Measurements from ENCODE around the gene GOLT1A. TPM values are rescaled to one million over a fixed set of nuclear protein-coding genes. Genes with fewer than 3 reads are reported as not detected.

Gene GOLT1A, protein sequence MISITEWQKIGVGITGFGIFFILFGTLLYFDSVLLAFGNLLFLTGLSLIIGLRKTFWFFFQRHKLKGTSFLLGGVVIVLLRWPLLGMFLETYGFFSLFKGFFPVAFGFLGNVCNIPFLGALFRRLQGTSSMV
- total RNA-seq (2.1 TPM), polyA plus RNA-seq (9.1 TPM)

DNA sequence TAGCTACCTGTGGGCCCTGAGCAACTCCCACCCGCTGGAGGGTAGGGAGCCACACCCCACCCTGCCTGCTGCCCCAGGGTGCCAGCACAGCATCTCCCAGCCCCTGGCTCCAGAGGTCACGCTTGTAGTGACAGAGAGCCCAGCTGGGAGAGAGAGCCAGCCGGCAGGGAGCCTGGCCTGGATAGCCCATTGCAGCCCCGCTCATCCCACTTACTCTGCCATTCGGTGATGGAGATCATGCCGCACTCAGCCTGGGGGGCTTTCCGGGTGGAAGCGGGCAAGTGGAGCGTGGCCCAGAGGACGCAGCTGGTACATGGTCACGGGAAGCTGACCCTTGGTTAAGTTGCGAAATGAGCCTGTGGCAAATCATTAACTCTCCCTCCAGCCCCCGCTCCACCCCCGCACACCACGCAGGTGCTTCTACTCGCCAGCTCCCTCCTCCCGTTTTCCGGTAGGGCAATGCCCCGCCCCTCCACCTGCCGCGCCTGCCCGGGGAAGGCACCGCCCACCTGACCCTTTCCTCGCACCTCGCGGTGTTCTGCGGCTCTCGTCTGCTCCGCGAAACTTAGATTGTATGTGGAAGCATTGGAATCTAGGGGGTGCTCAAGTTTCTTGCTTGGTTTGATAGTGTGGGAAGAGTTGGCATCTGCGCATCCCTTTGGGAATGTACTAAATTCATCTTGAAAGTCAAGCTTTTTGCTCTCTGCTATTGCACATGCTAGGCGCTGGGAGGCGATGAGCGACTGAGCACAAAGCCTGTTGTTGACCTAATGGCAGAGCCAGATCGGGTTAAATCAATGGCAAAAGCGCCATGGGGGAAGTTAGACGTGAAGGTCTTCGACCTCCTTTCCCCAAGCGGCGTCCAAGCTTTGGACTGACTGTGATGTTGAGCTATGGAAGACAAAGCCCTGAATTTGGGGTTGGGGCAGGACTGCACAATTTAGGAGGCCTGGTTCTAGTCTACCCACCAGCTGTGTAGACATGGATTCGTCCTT, at the start of gene GOLT1A:
TSS of gene GOLT1A (minus strand) at position 321 of the 995 bp plus-strand sequence. CDS start at position 239, 82 bp downstream.
- H3K4me3 ChIP-seq (ENCODE audit: low read depth, low read length), result no peak within 1 kb of the TSS
- WGBS, result 13% methylated on average over 41 of the region's 41 CpGs
- H3K4me1 ChIP-seq (ENCODE audit: insufficient read depth), result no peaks in the 10 kb centered on the region
- no peaks in the 10 kb centered on the region for H3K36me3 ChIP-seq (ENCODE audit: insufficient read depth)
- H3K27ac ChIP-seq (ENCODE audit: low read depth), result no peak within 1 kb of the TSS
- DNase-seq (ENCODE audit: extremely low spot score), result peak; percentile 48

DNA sequence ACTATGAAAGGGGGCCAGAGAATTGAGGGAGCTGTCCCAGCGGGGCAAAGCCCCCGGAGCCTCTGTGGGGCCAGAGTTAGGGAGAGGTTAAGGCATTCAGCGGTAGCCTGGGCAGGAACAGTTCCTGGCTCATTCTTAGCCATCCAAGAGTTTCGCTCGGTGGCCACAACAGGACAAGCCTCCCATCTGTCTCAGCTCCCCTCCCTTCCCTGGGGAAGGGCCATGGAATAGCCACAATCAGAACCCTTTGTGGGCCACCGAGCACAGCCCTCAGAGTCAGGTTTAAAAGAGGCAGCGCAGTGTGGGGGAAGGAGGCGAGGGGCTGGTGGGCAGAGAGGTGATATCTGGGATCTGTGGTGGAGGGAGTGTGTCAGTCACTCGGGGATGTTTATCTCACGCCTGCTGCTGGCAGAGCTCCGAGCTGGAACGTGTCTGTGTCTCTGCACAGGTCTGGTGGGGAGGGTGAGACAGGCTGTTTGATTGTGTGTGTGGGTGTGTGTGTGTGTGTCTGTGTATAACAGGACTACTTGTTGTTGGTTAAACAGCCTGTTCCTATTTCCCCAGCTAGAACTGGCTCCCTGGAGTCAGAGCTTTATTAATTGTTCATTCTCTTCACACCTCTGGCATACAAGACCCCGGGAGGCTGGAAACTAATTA, 49.6 kb upstream of the GOLT1A start:
- no peaks in the 10 kb centered on the region for H3K36me3 ChIP-seq (ENCODE audit: insufficient read depth)
- WGBS, result 48% methylated on average over 13 of the region's 13 CpGs
- H3K27ac ChIP-seq (ENCODE audit: low read depth), result no peak overlapping the region
- DNase-seq (ENCODE audit: extremely low spot score), result no peak
- H3K4me1 ChIP-seq (ENCODE audit: insufficient read depth), result peaks cover 4% of the 10 kb centered on the region
- no peak overlapping the region for H3K4me3 ChIP-seq (ENCODE audit: low read depth, low read length)

DNA sequence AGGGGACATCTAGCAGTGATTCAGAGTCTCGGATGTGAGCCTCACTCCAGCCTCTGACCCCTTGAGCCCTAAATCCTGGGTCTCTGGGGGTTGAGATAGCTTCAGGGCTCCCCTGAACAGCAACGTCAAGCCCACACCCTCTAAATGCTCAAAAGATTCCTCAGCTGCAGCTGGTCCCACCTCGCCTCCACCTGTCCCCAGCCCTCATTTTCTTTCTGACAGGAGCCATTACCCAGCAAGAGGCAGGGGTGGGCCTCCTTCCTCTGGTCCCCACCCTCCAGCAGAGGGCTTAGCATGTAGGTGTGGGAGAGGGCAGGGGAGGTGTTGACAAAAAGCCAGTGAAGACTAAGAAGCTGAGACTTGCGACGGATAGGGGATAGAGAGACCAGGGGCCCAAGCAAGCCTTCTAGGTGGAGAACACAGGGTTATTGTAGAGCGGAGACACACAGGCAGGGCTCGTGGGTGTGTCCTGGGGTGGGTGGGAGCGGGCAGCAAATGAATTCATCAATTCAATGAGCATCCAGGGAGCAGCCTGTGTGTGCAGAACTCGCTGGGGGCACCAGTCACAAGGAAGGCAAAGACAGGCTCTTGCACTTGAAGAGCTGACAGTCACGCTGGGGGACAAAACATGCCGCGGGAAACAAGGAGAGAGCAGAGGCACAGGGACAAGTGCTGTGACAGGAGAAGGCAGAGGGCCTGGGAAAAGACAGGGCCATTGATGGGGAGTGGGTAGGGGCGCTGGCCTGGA, 48.9 kb upstream of the GOLT1A start:
- WGBS, result 89% methylated on average over 13 of the region's 13 CpGs
- Histone ChIP-seq H3K36me3 (ENCODE audit: insufficient read depth) (no peaks in the 10 kb centered on the region), H3K4me1 (ENCODE audit: insufficient read depth) (peaks cover 4% of the 10 kb centered on the region), H3K27ac (ENCODE audit: low read depth) (no peak overlapping the region), H3K4me3 (ENCODE audit: low read depth, low read length) (no peak overlapping the region)
- DNase-seq (ENCODE audit: extremely low spot score), result no peak

DNA sequence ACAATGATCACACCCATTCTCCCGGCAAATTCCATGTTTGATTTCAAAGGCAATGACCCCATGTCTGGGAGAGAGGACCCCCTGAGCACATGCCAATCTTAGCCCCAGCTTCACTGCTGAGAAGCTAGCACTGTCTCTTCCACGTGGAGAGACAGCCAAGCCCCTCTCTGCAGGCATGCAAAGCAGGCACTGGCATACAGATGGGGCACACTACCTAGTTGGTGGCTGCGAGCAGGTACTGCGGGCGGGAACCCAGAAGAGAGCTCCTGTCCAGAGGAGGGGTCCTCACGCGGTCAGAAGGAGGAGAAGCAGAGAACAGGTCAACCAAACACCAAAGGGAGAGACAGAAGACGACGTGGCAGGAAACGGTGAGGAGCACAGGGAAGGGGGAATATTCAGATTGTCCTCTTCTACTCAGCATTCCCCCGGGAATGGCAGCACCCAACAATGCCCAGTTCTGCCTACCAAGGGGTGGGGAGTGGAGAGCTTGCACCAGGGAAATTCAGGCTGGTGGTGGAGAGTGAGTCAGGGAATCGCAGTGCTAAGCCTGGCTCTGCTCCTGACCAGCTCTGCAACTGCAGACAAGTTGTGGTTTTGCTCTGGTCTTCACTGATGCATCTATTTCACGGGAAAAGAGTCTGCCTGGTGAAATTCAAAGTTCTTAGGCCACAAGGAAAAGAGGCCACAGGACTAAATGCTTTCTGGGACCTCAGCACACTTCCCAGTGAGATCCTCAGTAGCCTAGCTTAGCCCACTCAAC, 48.1 kb upstream of the GOLT1A start:
- WGBS, result 88% methylated on average over 13 of the region's 13 CpGs
- H3K36me3 ChIP-seq (ENCODE audit: insufficient read depth), result no peaks in the 10 kb centered on the region
- no peak overlapping the region for H3K27ac ChIP-seq (ENCODE audit: low read depth)
- H3K4me1 ChIP-seq (ENCODE audit: insufficient read depth), result peaks cover 4% of the 10 kb centered on the region
- H3K4me3 ChIP-seq (ENCODE audit: low read depth, low read length), result no peak overlapping the region
- DNase-seq (ENCODE audit: extremely low spot score), result no peak

DNA sequence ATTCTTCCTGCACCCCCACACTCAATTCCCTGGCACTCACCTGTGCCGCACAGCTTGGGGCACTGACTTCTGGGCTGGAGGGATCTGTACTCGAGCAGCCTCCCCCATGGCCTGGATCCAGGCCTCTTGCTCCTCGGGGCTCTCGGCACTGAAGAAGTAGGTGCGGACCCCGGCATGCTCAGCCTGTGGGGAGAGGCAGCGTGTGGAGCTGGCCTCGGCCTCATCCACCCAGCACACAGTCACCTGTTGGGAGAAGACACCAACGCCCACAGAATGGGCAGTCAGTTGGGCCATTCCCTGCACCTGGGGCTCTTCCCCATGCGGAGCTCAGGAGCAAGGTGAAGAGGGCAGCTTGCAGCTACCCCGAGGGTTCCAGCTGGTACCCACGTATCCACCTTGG, 47.5 kb upstream of the GOLT1A start:
- Histone ChIP-seq H3K4me3 (ENCODE audit: low read depth, low read length) (no peak overlapping the region), H3K27ac (ENCODE audit: low read depth) (no peak overlapping the region), H3K36me3 (ENCODE audit: insufficient read depth) (no peaks in the 10 kb centered on the region), H3K4me1 (ENCODE audit: insufficient read depth) (peaks cover 4% of the 10 kb centered on the region)
- 94% methylated on average over 12 of the region's 12 CpGs for WGBS
- DNase-seq (ENCODE audit: extremely low spot score), result no peak

DNA sequence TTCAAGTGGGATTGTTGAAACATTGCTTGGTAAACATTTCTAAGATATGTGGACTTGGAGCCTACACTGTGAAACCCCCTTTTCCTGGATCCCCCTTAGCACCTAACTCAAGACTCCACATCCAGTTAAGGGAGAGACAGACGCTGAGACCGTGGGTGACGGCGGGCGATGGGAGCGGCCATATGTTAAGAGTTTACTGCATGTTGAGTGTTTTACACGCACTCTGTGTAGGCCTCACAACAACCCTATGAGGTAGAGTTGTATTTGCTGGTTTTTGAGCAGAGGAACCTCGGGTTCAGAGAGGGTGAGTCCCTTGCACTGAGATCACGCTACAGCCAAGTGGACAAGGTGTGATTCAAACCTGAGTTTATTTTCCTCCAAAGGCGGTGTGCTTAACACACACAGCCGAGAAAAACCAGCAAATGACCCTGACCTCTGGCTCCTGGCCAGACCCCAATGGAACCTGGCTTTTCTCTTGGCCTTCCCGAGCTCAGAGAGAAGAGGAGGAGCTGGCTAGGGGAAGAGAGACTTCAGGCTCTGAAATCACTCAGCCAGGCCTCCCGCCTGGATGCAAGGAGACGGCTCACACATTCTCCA, 46.9 kb upstream of the GOLT1A start:
- Histone ChIP-seq H3K27ac (ENCODE audit: low read depth) (no peak overlapping the region), H3K4me3 (ENCODE audit: low read depth, low read length) (no peak overlapping the region), H3K36me3 (ENCODE audit: insufficient read depth) (no peaks in the 10 kb centered on the region), H3K4me1 (ENCODE audit: insufficient read depth) (peaks cover 2% of the 10 kb centered on the region)
- DNase-seq (ENCODE audit: extremely low spot score), result no peak
- WGBS, result 88% methylated on average over 14 of the region's 14 CpGs

DNA sequence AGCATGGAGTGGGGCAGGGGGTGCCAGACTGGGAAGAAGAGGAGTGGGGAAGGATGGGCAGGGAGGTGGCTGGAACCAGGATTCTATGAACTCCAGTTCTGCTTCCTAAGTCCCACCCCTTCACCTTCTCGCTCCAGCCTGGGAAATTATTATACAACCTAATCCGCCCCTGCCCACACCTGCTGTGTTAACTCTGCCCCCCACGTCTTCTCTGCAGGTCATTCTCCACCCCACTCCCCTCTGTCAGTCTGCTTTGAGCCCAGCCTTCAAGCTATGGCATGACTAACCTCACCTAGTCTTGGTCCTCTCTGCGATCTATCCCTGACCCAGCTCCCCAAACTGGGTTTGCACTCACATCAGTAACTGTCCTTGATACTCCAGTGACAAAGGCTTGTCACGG, 46.0 kb upstream of the GOLT1A start:
- no peak for DNase-seq (ENCODE audit: extremely low spot score)

DNA sequence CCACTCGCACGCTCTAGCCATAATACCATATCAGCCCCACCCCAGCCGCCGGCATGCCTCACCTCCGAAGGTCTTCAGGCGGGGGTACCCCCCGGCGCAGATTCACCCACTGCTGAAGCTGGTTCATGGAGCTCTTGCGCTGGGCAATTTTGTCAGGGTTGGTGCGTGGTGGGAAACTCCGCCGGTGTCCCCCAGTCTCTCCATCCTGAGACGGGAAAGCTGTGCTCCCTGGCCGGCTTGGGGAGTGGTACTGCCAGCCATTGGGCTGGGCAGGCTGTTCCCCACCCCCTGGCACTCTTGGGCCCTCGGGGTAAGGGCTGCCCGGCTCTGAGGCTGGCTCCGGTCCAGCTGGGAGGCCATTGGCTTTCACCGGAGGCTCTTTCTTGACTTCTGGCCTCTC, 45.4 kb upstream of the GOLT1A start:
- no peak for DNase-seq (ENCODE audit: extremely low spot score)
- Histone ChIP-seq H3K27ac (ENCODE audit: low read depth) (no peak overlapping the region), H3K36me3 (ENCODE audit: insufficient read depth) (no peaks in the 10 kb centered on the region), H3K4me1 (ENCODE audit: insufficient read depth) (no peaks in the 10 kb centered on the region), H3K4me3 (ENCODE audit: low read depth, low read length) (no peak overlapping the region)
- 91% methylated on average over 18 of the region's 18 CpGs for WGBS

More for the DNA sequence above, 46.0 kb upstream of the GOLT1A start:
- Histone ChIP-seq H3K4me3 (ENCODE audit: low read depth, low read length) (no peak overlapping the region), H3K27ac (ENCODE audit: low read depth) (no peak overlapping the region), H3K36me3 (ENCODE audit: insufficient read depth) (no peaks in the 10 kb centered on the region), H3K4me1 (ENCODE audit: insufficient read depth) (no peaks in the 10 kb centered on the region)
- 96% methylated on average over 5 of the region's 5 CpGs for WGBS

DNA sequence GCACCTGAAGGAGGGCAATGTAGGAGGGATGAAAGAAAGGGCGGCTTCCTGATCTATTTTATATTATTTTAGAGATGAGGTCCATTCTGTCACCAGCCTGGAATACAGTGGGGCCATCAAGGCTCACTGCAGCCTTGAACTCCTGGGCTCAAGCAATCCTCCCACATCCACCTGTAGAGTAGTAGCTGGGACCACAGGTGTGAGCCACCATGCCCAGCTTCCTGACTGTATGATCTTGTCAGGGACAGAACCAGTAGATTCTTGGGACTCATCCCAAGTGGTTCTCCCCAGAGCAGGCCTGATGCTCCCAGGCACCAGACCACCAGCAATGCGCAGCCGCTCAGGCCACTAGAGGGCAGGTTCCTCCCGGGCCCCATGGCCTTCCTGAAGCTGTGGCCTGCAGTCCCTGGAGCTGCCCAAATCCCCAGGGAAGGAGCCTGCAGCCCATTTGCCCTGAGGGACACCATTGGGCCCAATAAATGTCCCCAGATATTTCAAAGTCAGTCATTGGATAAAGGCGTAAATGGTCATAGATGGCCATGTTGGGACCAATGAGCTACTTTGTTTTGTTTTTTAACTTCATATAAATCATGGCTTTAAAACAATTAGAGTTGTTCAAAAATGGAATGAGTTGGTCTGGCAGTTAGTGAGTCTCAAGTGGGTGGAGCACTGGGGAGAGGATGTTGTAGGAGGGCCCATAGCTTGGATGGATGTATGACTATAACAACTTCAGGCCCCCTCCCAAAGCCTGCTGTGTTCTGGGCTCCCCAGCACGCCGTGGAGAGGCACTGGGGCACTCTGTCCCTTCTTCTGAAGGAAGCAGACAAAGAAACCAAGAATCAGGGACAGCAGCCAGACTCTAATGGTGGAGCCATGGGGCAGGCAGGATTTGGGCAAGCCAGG, 44.7 kb upstream of the GOLT1A start:
- Histone ChIP-seq H3K27ac (ENCODE audit: low read depth) (no peak overlapping the region), H3K4me3 (ENCODE audit: low read depth, low read length) (no peak overlapping the region), H3K4me1 (ENCODE audit: insufficient read depth) (no peaks in the 10 kb centered on the region), H3K36me3 (ENCODE audit: insufficient read depth) (no peaks in the 10 kb centered on the region)
- 62% methylated on average over 7 of the region's 7 CpGs for WGBS
- no peak for DNase-seq (ENCODE audit: extremely low spot score)

DNA sequence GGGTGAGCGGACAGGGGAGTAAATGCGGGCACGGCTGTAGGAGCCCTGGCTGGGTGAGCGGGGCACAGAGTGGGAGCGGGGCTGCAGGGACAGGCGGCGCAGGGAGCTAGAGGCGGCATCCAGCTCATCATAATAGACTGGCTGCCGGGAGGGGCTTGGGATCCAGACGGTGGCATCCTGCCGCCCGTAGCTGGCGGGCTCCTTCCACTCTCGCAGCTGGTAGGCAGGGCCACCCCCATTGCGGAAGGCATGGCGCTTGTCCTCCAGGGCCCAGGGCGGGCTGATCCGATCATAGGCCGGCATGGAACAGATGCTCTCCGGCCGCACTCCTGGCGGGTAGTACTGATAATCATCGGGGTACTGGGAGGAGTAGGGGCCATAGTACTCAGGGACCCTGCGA, 43.7 kb upstream of the GOLT1A start:
- Histone ChIP-seq H3K36me3 (ENCODE audit: insufficient read depth) (no peaks in the 10 kb centered on the region), H3K27ac (ENCODE audit: low read depth) (no peak overlapping the region), H3K4me1 (ENCODE audit: insufficient read depth) (no peaks in the 10 kb centered on the region), H3K4me3 (ENCODE audit: low read depth, low read length) (no peak overlapping the region)
- DNase-seq (ENCODE audit: extremely low spot score), result no peak
- WGBS, result 96% methylated on average over 24 of the region's 24 CpGs

DNA sequence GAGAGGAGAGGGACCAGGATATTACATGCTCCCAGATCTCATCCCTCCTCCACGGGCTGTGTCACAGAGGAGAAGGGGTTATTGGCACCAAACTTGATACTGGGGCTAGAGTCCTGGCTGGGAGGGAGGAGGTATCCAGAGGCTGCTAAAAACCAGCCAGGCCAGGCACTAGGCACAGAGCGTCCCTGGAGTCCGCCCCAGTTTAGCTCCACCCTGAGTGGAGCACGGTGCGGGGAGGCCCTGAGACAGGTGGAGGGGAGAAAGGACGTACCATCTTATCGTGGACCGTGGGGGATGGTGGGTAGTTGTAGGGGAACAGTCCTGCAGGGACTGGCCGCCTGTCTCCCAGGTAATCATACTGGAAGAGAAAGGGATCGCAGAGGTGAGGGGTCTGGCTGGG, 42.7 kb upstream of the GOLT1A start:
- 82% methylated on average over 10 of the region's 10 CpGs for WGBS
- H3K27ac ChIP-seq (ENCODE audit: low read depth), result no peak overlapping the region
- DNase-seq (ENCODE audit: extremely low spot score), result no peak
- no peak overlapping the region for H3K4me3 ChIP-seq (ENCODE audit: low read depth, low read length)
- H3K4me1 ChIP-seq (ENCODE audit: insufficient read depth), result no peaks in the 10 kb centered on the region
- H3K36me3 ChIP-seq (ENCODE audit: insufficient read depth), result no peaks in the 10 kb centered on the region

DNA sequence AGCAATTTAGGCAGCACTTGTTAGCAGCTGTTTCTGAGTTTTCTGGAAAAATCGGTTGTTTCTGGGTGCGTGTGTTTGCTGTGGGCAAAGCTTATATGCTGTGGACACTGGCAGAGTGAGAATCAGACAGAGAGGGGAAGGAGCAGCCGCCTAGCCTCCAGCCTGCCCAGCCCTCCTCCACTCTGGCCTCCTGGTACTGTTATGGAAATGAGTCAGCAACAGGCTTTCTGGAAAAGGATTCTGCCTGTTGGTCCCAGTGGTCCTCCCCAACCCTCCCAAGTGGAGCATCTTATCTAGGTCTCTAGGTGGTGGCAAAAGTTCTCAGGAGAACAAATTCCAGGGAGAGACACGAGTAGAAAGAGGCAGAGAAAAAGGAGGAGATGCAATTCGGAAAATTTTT, 42.2 kb upstream of the GOLT1A start:
- DNase-seq (ENCODE audit: extremely low spot score), result no peak
- Histone ChIP-seq H3K4me3 (ENCODE audit: low read depth, low read length) (no peak overlapping the region), H3K4me1 (ENCODE audit: insufficient read depth) (no peaks in the 10 kb centered on the region), H3K36me3 (ENCODE audit: insufficient read depth) (no peaks in the 10 kb centered on the region), H3K27ac (ENCODE audit: low read depth) (no peak overlapping the region)
- 67% methylated on average over 5 of the region's 5 CpGs for WGBS

Data from urinary bladder (tissue), 4 donors.